GF-D8 (cell line): Measurements from ENCODE around the gene BST2.

Experiments
- DNase-seq: peaks from one replicate; lab custom pipeline; 2025; lab: John Stamatoyannopoulos, UW

The BST2 gene

DNA sequence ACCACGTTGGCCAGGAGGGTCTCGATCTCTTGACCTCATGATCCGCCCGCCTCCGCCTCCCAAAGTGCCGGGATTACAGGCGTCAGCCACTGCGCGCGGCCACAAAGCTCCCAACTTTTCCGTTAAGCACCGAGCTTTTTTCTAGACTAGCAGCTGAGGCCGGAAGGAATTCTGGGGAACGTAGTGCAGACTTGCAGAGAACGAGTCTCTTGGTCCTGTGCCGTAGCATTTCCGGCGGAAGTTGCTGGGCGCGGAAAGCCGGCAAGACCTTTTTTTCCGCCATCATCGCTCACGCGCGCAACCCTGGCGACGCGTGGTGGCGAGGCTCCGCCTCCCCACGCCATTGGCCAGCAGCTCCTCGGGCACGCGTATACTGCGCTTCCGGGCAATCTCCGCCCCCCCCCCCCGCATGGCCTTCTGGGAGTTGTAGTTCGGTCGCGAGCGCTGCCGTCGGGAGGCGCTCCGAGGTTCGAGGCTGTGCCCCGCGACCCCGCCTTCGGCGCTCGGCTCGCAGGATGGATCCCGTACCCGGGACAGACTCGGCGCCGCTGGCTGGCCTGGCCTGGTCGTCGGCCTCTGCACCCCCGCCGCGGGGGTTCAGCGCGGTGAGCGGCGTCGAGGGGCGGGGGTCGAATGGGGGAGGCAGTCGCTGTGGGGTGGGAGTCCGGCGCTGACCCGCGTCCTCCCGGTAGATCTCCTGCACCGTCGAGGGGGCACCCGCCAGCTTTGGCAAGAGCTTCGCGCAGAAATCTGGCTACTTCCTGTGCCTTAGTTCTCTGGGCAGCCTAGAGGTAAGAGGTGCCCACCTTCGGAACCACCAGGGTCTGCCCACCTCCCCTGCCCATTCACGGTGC, 14.4 kb upstream of the BST2 start, which contains the start of gene MVB12A:
Gene MVB12A (plus strand): TSS at position 427 of the 854 bp plus-strand sequence. CDS start 89 bp downstream, at position 516.
- DNase-seq = peak; percentile 96

DNA sequence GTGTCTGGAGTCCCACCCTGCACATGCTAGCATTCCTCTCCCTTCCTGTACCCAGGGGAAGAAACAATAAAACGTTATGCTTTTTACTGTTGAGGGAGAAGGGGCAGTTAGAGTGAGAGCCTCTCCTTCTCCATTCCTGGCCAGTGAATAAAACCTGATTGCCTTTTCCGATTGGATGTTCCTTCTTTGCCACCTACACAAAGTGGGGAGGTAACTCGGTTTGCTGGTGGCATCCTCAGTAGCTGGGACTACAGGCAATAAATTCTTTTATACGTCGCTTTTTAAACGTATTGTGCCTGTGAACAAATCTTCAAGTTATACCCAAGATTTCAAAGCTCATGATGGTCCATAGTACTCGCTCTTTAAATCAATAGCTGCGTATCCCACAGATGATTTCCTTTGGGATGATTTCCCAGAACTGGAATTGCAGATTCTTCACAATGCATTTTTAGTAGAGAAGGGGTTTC, 13.8 kb upstream of the BST2 start:
- DNase-seq = no peak

DNA sequence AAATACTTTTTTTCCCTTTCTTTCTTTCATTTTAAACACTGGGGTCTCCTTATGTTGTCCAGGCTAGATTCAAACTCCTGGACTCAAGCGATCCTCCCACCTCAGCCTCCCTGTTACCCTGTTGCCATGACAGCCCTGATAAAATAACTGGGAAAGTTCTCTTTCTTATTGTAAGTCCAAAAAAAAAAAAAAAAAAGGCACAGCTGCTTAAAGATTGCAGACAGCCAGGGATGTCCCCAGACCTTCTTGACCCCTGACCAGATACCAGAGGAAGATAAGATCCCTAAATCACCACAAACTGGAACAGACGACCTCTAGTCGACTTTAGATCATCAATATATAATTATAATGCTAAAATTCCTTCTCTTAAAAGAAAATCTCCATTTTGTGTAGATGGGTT, 13.3 kb upstream of the BST2 start:
- DNase-seq = peak; percentile 21

DNA sequence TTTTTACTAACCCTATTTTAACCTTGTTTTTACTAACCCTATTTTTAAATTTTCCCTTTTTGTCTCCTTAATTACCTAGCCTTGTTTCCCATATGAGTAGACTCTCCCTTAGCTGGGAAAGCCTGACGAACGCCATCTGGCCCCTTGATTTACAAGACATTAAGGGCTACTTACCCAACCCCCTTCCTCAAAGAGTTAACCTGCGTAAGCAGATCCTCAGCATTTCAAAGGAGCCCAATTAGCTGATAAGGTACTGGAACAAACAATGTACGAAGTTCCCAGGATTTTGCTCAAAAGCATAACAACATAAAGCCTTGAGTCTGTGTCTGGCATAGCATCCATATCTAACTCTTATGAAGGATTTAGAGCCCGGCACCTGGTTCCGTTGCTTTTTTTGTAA, 9.7 kb upstream of the BST2 start:
- DNase-seq = no peak

DNA sequence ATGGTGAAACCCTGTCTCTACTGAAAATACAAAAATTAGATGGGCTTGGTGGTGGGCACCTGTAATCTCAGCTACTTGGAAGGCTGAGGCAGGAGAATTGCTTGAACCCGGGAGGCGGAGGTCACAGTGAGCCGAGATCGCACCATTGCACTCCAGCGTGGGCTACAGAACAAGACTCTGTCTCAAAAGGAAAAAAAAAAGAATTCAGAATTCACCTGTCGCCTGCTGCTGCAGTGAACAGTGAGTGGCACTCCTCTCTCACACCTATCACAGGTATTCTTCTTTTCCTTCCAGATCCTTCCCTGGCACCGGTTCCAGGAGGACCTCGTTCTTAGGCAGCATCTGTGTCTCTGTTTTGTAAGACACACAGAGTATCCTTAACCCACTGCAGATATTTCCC, 8.7 kb upstream of the BST2 start:
- DNase-seq = no peak

DNA sequence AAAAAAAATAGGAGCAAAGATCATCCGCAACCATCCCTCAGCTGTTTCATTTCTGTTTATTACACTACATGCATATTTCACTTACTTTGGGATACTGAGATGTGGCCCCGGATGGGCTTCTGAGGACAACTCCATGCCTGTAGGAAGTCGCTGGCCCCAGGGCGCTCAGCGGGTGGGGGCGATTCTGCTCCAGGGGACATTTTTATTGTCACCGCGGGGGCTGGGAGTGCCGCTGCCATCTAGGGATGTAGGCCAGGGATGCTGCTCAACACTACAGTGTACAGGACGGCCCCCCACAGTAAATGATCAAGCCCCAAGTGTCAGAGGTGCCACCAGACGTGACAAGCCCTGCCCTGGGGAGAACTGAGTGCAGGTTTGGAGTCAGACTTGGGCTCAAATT, 6.4 kb upstream of the BST2 start:
- no peak for DNase-seq

DNA sequence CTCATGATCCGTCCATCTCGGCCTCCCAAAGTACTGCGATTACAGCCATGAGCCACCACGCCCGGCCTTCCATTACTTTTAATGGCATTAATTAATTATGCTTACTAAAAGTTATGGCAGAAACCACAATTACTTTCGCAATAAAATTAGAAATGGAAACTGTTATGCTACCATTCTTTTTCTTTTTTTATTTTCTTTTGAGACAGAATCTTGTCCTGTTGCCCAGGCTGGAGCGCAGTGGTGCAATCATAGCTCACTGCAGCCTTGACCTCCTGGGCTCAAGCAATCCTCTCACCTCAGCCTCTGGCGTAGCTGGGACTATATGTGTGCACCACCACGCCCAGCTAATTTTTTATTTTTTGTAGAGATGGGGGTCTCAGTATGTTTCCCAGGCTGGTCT, 4.6 kb upstream of the BST2 start:
- no peak for DNase-seq

DNA sequence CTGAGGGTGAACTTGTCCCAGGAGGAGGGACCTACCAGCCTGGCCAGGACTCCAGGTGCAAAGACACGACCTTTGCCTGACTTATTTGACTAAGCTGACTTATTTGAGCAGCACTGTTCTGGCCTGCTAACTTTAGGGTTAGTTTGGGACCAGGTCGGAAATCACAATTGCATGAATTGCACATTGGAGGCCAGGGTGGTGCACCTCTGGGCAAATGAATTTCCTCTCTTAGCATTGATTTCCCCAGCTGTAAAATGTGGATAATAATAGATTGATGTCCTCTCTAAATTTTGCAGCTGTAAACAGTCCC, 1.4 kb upstream of the BST2 start:
- no peak for DNase-seq

DNA sequence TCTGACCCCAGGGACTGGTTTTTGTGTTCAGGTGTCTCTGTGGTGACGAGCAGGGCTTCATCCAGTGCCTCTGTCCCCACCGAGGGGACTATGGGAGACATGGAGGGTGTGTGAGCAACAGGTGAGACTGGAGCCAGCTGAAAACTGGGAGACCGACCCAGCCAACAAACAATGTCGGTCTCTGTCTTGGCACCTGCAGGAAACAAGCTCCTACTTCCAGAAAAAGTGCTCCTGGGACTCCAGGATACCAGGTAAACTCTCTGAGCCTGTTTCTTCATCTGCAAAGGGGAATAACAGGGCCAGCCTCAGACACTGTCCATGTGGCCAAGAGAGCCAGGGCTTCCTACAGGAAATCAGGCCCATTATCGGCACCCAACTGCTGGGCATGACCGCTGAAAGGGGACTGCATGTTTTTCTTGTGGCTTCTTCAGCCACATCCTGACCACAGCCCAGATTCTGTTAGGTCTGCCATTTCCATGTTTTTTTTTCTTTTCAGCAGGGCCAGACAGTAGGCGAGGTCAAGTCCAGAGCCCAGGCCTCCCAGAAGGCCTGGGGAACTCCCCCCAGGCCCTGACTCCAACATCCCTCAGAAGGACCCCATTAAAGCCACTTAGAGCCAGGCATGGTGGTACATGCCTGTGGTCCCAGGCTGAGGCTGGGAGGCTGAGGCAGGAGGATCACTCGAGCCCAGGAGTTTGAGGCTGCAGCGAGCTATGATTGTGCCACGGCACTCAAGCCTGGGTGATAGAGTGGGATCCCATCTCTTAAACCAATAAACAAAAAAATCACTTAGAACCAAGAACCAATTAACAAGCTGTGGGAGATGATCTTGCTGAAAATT, 836 bp upstream of the BST2 start:
- peak; percentile 62 for DNase-seq

DNA sequence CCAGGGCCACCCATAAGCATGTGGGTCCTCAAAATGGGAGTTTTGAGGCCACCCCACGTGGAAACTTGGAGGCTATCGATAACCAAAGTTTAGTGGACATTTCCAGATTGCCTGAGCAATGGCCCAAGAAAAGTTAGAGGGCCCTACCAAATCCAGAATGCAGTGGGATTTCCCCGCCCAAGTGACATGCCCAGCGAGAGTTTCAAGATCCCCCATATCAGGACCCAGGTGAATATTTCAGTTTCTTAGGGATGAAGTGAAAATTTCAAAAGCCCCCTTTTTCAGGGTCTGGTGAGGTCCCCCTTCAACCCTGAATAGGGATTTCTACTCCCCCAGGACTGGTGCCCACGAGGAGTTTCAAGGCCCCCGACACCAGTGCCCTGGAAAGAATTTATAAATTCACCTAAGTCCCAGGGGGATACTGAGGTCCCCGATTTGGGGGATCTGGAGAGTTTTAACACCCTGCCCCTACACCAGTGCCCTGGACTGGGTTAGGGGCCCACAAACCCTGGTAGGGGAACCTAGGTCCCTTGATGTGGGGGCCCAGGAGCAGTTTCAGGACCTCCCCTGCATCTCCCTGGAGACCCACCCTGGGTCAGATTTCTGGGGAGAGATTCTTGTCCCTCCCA, 695 bp downstream of the BST2 start:
- no peak for DNase-seq

DNA sequence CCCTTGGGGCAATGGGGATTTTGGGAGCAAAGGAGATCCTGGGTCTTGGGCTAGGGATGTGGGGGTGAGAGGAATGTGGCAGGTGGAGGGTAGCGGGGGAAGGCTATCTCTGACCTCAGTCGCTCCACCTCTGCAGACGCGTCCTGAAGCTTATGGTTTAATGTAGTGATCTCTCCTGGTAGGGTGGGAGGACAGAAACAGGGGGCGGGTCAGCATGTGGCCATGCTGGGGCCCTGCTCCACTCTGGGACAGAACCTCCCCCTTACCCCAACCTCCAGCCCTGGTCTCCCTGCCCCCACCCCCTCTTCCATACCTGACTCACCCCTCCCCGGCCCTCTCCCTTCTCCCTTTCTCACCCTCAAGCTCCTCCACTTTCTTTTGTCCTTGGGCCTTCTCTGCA, 1.4 kb downstream of the BST2 start:
- no peak for DNase-seq

DNA sequence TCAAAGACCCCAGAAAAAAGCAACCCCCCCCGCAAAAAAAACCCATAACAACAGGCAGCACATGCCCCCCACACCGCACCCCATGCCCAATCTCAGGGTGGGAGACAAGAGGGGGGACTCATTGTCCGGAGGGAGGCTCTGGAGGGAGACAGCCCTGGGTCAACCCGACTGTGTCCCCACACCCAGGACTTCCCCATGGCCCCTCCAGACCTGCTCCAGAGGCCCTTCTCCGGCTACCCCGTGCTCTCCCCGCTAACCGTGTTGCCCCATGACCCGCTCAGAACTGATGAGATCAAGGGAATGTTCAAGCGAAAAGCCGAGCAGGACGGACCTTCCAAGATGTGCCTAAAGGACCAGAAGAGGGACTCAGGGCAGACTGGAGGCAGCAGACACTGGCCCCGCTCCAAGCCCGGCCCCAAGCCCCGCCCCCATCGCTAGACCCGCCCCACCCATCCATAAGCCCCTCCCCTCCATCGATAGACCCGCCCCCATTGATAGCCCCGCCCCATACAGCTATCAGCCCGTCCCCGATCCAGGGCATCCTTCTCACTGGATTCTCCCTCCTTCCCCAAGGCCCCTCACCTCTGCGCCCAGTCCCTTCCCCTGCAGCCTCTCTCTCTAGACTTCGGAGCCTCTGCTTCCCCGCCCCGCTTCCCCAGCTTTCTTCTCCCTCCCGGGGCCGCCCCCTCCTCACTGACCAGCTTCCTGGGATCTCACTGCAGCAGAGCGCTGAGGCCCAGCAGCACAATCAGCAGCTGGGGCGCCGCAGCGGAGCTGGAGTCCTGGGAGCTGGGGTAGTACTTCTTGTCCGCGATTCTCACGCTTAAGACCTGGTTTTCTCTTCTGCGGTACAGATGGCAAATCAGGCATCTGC, 2.2 kb downstream of the BST2 start:
- DNase-seq = no peak

DNA sequence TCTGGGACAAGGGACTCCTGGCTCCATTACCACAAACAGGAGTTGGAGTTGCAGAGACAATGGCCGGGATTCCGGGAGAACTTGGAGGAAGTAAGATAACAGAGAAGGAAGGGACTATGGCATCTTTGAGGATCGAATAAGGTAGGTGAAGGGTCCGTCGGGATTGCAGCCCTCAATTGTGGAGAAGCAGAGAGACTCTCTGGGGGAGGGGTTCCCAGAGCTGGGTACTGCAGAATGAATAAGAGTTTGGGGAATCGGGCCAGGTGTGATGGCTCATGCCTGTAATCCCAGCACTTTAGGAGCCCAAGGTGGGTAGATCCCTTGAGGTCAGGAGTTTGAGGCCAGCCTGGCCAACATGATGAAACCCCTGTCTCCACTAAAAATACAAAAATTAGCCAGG, 3.8 kb downstream of the BST2 start:
- DNase-seq = no peak

DNA sequence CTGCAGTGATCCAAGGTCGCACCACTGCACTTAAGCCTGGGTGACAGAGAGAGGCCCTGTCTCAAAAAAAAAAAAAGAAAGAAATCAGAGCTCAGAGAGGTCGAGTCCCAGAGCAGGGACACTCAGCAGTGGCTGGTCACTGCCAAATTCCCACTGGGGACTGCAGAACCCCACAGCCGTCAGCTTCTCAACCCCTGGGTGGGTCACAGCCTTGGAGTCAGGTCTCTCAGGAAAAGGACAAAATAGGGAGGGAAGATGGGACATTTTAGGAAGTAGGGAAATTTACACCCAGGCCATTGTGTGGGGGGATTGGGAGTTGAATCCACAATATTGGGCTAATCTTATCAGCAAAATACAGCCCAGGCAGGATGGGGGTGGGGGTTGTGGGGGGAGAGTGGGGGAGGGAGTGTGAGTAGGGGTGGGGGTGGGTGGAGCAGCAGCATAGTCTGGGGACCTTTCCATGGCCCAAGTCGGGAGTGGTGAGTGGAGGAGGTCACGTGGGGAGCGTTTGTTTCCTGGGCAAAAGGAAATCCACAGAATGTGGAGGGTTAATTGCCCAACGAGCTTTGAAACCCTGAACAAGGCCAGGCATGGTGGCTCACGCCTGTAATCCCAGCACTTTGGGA, 6.4 kb downstream of the BST2 start:
- no peak for DNase-seq

DNA sequence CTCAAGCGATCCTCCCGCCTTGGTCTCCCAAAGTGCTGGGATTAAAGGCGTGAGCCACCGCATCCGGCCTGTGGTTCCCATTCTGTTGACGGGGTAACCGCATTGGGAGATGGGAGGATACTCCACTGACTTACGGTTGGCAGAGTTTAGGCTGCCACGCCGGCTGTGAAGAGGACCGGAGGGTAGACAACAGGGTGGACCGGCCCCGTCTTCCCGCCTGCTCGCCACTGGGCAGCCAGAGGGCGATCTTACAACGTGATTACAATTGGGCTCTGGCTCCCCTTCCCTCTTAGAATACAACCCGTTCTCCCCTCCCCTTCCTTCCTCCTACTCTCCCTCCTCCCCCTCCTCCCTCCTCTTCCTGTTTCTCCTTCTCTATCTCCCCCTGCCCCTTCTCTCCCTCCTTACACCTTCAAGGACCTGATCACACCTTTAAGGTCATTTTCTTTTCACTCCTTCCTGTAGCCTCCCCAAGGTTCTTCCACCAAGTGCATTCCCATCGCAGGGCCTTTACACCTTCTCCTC, 10.5 kb downstream of the BST2 start:
- DNase-seq = peak; percentile 66

DNA sequence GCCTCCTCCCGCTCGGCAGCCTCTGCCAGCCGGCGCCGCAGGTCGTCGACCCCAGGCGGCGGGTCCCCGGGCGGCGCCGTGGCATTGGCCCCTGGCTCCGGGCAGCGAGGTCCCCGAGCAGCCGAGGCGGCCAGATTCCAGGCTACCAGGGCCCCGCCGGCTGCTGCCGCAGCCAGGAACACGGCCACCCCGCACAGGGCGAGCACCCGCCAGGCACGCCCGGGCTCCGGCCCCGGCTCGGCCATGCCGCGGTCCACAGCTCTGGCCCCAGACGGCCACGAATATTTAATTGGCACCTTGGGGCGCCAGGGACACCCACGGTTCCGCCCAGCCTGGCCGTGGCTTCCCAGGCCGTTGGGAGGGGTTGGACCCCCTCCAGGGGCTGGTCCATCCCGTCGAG, 11.5 kb downstream of the BST2 start, which contains the start of gene CCDC194:
Gene CCDC194 (minus strand): TSS at position 283 of the 400 bp plus-strand sequence. CDS start 38 bp downstream, at position 245.
- DNase-seq = no peak

DNA sequence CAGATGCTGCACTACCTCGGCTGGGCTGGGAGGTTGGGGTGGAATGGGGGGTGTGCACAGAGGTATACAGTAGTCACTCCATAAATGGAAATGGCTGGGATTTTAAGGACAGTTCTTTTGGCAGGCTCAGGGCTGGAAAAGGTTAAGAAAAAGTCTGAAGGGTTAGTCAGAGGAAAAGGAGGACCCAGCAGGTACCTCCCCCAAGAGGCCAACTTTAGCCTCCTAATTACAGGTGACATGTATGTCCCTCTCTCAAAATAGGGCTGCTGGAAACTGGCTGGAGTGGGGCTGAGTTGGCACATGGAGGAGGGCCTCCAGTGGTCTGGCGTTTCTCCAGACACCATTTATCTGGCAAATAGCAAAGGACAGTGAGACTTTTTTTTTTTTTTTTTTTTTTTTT, 12.4 kb downstream of the BST2 start:
- no peak for DNase-seq

DNA sequence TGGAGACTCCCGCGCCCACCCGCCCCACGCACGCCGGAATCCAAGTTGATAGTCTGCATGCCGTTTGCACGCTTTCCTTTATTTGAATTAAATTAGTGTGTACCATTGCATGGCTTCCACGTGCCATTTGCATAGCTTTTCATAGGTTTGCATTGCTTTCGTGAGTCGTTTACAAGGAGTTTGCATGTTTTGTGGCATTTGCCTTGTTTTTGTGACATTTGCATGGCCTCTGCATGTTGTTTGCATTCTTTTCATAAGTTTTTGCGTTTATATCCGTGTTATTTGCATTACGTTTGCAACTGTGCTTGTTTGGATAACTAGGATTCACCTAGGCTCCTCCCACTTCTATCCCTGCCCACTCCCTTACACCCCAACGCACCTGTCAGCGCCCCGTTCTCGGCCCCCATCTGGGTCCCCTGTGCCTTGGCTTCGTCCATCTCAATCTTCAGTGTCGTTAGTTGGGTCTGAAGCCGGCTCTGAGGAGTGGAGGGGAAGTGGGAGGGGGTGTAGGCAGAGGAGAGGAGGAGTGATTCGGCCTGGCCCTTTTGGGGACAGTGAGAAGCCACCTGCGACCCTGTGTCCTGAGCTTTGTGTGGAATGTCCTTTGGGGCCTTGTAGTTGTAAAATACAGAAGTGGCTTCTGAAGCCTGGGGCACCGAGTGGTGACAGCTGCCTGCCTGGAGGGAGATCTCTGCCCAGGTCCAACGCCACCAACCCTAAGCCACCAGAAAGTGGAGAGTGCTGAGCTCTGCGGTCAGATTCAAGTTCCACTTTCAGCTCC, 13.9 kb downstream of the BST2 start:
- DNase-seq = peak; percentile 59

DNA sequence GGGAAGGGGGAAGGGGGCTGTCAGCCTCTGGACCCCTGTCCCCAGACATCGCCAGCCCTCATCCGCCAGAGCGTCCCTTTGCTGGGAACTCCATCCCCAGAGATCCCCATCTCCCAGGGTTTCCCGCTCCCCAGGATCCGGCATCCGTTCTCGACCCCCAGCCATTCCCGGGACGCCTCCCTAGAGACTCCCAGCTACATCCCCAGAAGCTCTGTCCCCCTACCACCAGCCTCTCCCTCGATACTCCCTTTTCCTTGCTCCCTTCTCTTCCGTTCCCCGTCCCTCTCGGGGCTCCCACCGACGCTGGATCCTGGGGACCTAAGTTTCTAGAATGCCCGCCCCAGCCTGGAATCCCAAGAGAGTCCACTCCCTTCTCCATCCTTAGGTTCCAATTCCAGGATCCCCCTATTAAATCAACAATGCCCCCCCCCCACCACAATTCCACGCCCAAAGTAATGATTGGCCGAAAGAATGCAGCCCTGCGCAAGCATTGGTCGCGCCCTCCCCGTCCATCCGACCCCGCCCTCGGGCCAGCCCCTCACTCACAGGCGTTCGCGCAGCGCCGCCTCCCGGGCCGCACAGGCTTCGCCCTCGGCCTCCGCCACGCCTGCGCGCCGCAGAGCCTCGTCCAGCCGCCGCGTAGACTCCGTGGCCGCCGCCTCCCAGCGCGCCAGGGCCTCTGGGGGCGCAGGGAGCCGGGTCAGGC, 14.6 kb downstream of the BST2 start:
- peak; percentile 56 for DNase-seq
